ENCODE results near the gene BCR.
"Not testable (repeated sequence)": the region's sequence is repeated elsewhere in the genome, so short reads cannot be mapped to it uniquely, and the experiment has no call there.

BCR gene

DNA sequence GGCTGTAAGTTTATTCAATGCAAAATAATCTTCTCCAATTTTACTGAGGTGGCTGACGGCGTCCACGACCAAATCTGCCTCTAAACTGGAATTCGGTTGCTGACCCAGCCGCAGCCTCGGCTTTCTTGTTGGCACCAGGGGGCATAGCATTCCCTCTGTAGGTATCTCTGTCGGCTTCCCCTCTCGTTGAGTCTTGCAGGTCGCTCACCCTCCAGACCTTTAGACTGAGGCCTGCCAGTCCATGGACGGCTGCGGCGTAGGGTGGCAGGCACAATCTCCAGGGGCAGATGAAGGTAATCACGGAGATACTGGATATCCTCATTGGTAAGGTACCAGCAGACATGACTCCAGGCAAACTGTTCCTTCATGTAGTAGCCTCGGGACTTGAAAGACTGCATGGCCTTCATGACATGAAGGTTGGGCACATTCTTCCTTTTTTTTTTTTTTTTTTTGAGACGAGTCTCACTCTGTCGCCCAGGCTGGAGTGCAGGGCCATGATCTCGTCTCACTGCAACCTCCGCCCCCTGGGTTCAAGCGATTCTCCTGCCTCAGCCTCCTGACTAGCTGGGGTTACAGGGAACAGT, 142.3 kb downstream of the BCR start:
- DNase-seq (ENCODE audit: low read depth) = not testable (repeated sequence)

- not testable (repeated sequence) for DNase-seq (ENCODE audit: low read depth)
These were observed 143.8 kb downstream of the BCR start for GRCh38 chr22:23323960-23324688.

DNA sequence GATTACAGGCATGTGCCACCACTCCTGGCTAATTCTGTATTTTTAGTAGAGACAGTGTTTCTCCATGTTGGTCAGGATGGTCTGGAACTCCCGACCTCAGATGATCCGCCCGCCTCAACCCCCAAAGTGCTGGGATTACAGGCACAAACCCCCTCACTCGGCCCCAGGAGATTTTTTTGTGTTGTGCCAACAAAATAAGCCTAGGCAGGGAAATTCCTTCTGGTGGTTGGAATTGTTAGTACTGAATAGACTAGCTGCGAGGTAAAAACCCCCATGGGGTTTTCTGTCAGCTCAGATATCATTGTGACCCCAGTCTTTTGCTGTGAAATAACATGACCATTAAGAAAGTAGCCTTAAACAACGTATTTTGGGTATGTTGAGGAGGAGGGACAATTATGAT, 144.9 kb downstream of the BCR start:
- DNase-seq (ENCODE audit: low read depth) = no peak

- not testable (repeated sequence) for DNase-seq (ENCODE audit: low read depth)
These were observed 153.5 kb downstream of the BCR start for GRCh38 chr22:23333822-23334221.

DNA sequence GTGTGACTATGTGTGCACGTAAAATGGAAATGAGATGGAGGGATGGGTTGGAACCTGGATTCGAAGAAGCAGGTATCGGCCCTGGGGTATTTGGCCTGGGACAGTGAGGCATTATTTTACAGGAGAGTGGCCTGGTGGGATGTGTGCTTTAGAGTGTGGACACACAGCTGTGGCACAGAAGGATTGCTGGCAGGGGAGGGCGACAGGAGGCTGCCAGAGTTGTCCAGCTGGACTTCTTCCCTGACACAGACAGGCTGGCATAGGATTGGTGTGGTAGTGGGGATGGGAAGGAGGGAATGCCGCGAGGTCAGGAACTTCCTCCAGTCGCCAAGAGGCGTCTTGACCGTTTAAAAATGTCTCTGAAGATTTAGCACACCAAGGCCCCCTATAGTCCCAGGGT, 157.4 kb downstream of the BCR start:
- DNase-seq (ENCODE audit: low read depth) = not testable (repeated sequence)

DNA sequence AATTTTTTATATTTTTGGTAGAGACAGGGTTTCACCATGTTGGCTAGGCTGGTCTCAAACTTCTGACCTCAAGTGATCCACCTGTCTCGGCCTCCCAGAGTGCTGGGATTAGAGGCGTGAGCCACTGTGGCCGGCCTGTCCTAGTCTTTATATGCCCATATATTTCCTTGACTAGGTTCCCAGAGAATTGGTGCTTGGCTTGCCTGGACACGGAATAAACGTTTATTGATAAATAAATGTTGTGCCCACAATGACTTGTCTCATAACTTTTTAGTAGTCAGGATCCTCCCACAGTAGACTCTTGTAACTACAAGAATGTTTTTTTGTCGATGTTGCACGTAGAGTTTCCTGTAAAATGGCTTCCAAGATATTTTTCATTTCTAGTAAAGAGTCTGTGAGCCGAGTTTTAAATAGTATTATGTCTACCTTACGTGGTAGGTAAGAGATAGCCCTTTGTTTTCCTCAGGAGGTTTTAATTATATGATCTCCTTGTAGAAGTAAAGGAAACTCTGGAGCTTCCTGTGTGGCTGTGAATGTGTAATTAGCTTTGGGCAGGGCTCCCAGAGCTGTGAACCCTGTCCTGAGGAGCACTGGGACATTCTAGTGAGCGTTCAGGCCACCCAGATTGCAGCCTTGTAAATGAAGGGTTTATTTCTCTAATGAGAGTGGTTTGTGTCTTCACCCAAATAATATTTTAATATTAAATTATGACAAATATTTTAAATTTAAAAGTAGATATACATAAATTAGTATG, 161.8 kb downstream of the BCR start:
- not testable (repeated sequence) for DNase-seq (ENCODE audit: low read depth)

- no peak for DNase-seq (ENCODE audit: low read depth)
These were observed 171.0 kb downstream of the BCR start for GRCh38 chr22:23351321-23351720.

GRCh38 chr22:23353004-23353403, 172.7 kb downstream of the BCR start:
- no peak for DNase-seq (ENCODE audit: low read depth)

DNA sequence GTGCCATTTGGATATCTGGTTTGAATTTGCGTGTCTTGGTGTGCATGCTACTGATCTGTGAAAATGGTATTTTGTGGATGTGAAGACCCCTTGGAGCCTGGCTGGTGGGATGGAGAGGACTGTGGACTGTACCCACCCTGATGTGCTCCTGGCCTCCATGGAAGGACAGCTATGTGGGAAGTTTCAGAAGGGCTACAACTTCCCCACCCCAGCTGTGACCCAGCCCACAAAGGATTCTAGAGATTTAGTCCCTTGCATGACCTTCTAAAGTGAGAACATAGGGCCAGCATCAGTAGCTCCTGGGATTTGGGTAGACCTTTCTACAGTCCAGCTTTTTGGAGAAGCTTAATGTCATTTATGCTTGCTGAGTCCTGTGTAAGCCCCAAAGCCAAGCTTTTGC, 173.4 kb downstream of the BCR start:
- DNase-seq (ENCODE audit: low read depth) = no peak

GRCh38 chr22:23356094-23356493, 175.8 kb downstream of the BCR start:
- DNase-seq (ENCODE audit: low read depth) = no peak

DNA sequence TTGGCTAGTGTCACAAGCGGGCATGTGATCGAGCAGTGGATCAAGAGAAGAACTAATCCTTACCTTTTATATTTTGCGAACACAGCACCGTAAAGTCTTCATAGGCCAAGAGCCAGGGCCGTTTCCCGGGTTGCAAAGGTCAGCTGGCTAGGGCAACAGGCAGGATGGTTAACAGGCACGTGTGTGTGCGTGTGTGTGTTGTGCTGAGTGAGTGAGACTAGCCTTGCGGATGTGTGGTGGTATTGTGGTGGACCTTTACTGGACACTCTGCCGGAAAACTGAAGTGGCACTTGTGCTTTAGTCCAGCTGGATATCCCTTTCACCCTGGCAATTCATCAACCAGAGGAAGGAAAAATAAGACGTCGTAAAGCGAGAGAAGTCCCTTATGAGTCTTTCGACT, 176.7 kb downstream of the BCR start:
- DNase-seq (ENCODE audit: low read depth) = no peak

GRCh38 chr22:23359583-23360123, 179.3 kb downstream of the BCR start:
- no peak for DNase-seq (ENCODE audit: low read depth)

- DNase-seq (ENCODE audit: low read depth) = no peak
These were observed 181.4 kb downstream of the BCR start for GRCh38 chr22:23361676-23362075.

GRCh38 chr22:23363683-23364082, 183.4 kb downstream of the BCR start:
- no peak for DNase-seq (ENCODE audit: low read depth)

DNA sequence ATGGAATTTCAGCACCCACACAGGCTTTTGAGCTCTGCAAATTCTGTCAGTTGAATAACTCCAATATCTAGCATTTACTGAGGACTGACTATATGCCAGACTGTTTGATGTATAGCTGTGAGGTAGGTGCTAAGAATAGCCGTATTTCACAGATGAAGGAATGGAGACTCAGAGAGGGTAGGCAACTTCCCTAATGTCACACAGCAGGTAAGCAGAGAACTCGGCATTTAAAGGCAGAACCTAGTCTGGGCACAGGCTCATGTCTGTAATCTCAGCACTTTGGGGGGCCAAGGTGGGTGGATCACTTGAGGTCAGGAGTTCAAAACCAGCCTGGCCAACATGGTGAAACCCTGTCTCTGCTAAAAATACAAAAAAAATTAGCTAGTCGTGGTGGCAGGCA, 184.1 kb downstream of the BCR start:
- DNase-seq (ENCODE audit: low read depth) = no peak

DNA sequence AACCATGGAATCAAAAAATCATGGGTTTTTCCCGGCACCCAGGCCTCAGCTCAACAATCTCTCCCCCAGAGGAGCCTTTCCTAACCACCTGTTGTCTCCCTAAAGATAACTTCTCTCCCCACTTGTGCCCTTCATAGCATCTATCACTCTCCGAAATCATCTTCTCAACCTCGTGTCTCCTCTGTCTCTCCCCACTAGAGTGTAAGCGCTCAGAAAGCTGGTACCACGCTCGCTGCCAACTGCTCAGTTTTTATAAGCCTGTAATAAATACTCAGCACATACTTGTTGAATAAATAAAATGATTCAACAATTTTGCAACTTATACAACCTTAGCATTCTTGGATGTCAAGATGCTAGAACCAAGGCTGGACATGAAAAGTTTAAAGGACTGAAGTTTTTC, 185.2 kb downstream of the BCR start:
- no peak for DNase-seq (ENCODE audit: low read depth)

DNA sequence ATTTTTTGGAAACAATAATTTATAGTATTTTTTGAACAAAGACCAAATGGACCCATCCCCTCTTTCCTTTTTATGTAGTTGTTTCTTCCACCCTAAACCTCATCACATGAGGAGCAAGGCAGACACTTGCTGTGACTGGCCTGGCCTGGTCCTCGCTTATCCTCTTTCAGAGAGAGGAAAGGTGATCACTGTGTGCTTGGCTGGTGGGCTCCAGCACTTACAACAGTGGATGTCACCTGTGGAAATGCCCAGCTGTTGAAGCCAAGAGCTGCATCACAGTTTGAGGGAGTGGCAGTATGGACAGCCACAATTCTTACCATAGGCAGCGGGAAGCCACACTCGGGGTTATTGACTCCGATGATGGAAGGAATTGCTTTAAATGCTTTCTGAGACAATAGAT, 185.7 kb downstream of the BCR start:
- no peak for DNase-seq (ENCODE audit: low read depth)

GRCh38 chr22:23367196-23367595, 186.9 kb downstream of the BCR start:
- not testable (repeated sequence) for DNase-seq (ENCODE audit: low read depth)
